Liver (tissue), 3 donors: ENCODE measurements around the gene RELB.

Source experiments
- ATF3 ChIP-seq: IDR thresholded peaks from 2 replicates; pipeline ENCODE4 v1.6.1; 2016; ENCODE audit warnings: antibody characterized with exemption
- CTCF ChIP-seq: fragments of 150-350 bp; IDR thresholded peaks from 2 replicates; pipeline ENCODE4 v1.5.1; 2017; ENCODE audit warnings: improper control_type of control experiment, low read depth, low read length; ENCODE audit not compliant: missing input control
- GABPA ChIP-seq, 2 donors: IDR thresholded peaks in 1 of 2; conservative IDR thresholded peaks in 1 of 2; 2 replicates each; pipeline ENCODE4 v1.6.1; 2016; ENCODE audit warnings: antibody characterized with exemption in 2 of 2, mild to moderate bottlenecking in 1 of 2, moderate library complexity in 1 of 2
- HNF4G ChIP-seq: IDR thresholded peaks from 2 replicates; pipeline ENCODE4 v1.6.1; 2016; ENCODE audit warnings: antibody characterized with exemption
- JUND ChIP-seq, 2 donors: IDR thresholded peaks; 2 replicates each; pipeline ENCODE4 v1.6.1; 2016; ENCODE audit warnings: antibody characterized with exemption in 2 of 2
- RAD21 ChIP-seq, 2 donors: IDR thresholded peaks; 2 replicates each; pipeline ENCODE4 v1.6.1; 2016; ENCODE audit warnings: antibody characterized with exemption in 2 of 2, mild to moderate bottlenecking in 2 of 2
- RXRA ChIP-seq, 2 donors: IDR thresholded peaks; 2 replicates each; pipeline ENCODE4 v1.6.1; 2017 to 2018; ENCODE audit warnings: antibody characterized with exemption in 2 of 2, mild to moderate bottlenecking in 1 of 2
- TAF1 ChIP-seq: conservative IDR thresholded peaks from 2 replicates; pipeline ENCODE4 v1.6.1; 2016; ENCODE audit warnings: antibody characterized with exemption, mild to moderate bottlenecking
- YY1 ChIP-seq: IDR thresholded peaks from 2 replicates; pipeline ENCODE4 v1.6.1; 2016; ENCODE audit warnings: antibody characterized with exemption, mild to moderate bottlenecking
- TF ChIP-seq, protein P1 (sequence below): IDR thresholded peaks from 2 replicates; pipeline ENCODE4 v1.6.1; 2016; ENCODE audit warnings: antibody characterized with exemption, mild to moderate bottlenecking
- TF ChIP-seq, protein P2 (sequence below): IDR thresholded peaks from 2 replicates; pipeline ENCODE4 v1.6.1; 2016; ENCODE audit warnings: antibody characterized with exemption
- donor health status: healthy.
- donor health status: healthy.

DNA sequence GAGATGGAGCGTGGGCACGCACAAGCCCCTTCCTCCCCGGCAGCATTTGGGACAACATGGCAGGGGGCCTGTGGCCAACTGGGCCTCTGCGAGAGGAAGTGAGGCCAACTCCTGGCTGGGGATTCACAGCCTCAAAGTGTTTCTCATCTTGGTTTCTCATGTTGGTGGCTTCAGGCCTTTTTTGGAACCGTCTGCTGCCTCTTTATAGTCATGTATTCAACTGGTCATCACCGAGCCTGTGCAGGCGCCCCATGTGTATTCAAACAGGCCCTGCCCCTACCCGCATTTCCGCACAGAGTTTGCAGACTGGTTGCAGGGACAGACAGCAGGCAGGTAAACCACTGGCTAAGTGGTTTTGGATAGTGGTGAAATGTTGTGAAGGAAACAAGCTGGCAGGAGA lies 17.3 kb upstream of the RELB start:
- TF ChIP-seq CTCF: no peak
- TF ChIP-seq HNF4G: no peak
- no peak for TF ChIP-seq YY1
- no peak for TF ChIP-seq ATF3
- TF ChIP-seq JUND (IDR thresholded peaks at IDR 0.05): no peak
- TF ChIP-seq, protein P1, sequence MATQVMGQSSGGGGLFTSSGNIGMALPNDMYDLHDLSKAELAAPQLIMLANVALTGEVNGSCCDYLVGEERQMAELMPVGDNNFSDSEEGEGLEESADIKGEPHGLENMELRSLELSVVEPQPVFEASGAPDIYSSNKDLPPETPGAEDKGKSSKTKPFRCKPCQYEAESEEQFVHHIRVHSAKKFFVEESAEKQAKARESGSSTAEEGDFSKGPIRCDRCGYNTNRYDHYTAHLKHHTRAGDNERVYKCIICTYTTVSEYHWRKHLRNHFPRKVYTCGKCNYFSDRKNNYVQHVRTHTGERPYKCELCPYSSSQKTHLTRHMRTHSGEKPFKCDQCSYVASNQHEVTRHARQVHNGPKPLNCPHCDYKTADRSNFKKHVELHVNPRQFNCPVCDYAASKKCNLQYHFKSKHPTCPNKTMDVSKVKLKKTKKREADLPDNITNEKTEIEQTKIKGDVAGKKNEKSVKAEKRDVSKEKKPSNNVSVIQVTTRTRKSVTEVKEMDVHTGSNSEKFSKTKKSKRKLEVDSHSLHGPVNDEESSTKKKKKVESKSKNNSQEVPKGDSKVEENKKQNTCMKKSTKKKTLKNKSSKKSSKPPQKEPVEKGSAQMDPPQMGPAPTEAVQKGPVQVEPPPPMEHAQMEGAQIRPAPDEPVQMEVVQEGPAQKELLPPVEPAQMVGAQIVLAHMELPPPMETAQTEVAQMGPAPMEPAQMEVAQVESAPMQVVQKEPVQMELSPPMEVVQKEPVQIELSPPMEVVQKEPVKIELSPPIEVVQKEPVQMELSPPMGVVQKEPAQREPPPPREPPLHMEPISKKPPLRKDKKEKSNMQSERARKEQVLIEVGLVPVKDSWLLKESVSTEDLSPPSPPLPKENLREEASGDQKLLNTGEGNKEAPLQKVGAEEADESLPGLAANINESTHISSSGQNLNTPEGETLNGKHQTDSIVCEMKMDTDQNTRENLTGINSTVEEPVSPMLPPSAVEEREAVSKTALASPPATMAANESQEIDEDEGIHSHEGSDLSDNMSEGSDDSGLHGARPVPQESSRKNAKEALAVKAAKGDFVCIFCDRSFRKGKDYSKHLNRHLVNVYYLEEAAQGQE: no peak
- TF ChIP-seq TAF1: no peak
- no peak for TF ChIP-seq RXRA (IDR thresholded peaks at IDR 0.05)
- TF ChIP-seq, protein P2, sequence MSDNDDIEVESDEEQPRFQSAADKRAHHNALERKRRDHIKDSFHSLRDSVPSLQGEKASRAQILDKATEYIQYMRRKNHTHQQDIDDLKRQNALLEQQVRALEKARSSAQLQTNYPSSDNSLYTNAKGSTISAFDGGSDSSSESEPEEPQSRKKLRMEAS: no peak
- TF ChIP-seq RAD21 (IDR thresholded peaks at IDR 0.05): no peak
- no peak for TF ChIP-seq GABPA (IDR thresholded peaks at IDR 0.05 in 1 of 2, conservative IDR thresholded peaks at IDR 0.05 in 1 of 2)
